ENCODE results near the gene ALKBH5. TPM values are rescaled to one million over a fixed set of nuclear protein-coding genes. Genes with fewer than 3 reads are reported as not detected.

The ALKBH5 gene
- total RNA-seq, 2 experiments from 2014 or later: 99.3 to 125 TPM

DNA sequence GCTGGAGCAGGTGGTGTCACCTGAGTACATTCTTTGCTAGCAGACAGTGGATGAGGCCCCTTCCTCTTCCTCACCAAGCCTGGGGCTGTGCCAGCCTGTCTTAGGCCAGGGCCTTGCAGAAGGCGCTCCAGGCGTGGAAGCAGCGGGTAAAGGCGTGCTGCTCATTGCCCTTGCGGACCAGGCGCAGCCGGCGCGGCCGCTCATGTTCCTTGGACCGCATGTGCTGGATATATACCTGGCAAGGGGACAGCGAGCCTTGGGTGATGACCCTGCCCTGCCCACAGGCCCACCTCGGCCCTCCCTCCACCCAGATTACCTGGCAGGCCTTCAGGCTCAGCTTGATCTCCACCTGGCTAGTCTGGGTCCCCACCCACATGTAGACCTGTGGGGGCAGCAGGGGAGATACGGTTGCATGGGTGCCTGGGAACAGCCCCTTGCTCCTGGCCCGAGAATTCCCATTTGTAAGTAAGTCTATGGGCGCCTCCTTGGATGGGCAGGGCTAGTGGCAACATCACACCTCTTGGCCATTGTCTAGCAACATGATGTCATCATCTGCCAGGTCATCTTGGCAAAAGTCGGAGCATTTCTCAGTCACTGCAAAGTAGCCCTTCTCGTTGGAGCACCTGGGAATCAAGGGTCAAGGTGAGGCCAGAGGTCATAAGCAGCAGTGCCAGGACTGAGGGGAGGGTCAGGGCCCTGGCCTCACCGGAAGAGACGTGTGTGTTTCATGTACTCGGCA lies 61.6 kb downstream of the ALKBH5 start:
- ChIA-PET CTCF (ENCODE audit: unreplicated experiment) (no interaction called here), POLR2A (no interaction called here)
- intact Hi-C loops (cut with micrococcal nuclease; ENCODE audit: unreplicated experiment): loop anchor here (5.0 kb wide), 1 partner anchor 72 kb away; the partner anchor contains the start of gene SMCR8
- Histone ChIP-seq H3K4me1 (ENCODE audit: insufficient read depth, low read length, poor library complexity, severe bottlenecking) (no peaks in the 10 kb centered on the region), H3K79me2 (ENCODE audit: insufficient read depth, low read depth, low read length) (no peaks in the 10 kb centered on the region), H3K4me2 (ENCODE audit: low read length) (no peak overlapping the region), H3K9me3 (ENCODE audit: low read length) (no peaks in the 10 kb centered on the region), H2AFZ (ENCODE audit: low read length) (no peak overlapping the region), H3K27ac (ENCODE audit: low read depth, low read length, poor library complexity, severe bottlenecking) (no peak overlapping the region), H4K20me1 (ENCODE audit: insufficient read depth, low read length) (no peaks in the 10 kb centered on the region), H3K36me3 (ENCODE audit: insufficient read depth, low read length) (peaks cover 45% of the 10 kb centered on the region; the same call in 1 of the 2 replicates), H3K9me2 (ENCODE audit: insufficient read depth, low read length) (no peaks in the 10 kb centered on the region), H3K4me3 (ENCODE audit: low read depth, low read length, poor library complexity, severe bottlenecking) (no peak overlapping the region)
- BruUV-seq (replicated peaks): TSS peak; percentile 93
- no peak for DNase-seq (ENCODE audit: low spot score)
- no peak for TF ChIP-seq EZH2phosphoT487 (IDR thresholded peaks at IDR 0.05; ENCODE audit: borderline replicate concordance, low read depth, low read length)
- TF ChIP-seq, protein P1, sequence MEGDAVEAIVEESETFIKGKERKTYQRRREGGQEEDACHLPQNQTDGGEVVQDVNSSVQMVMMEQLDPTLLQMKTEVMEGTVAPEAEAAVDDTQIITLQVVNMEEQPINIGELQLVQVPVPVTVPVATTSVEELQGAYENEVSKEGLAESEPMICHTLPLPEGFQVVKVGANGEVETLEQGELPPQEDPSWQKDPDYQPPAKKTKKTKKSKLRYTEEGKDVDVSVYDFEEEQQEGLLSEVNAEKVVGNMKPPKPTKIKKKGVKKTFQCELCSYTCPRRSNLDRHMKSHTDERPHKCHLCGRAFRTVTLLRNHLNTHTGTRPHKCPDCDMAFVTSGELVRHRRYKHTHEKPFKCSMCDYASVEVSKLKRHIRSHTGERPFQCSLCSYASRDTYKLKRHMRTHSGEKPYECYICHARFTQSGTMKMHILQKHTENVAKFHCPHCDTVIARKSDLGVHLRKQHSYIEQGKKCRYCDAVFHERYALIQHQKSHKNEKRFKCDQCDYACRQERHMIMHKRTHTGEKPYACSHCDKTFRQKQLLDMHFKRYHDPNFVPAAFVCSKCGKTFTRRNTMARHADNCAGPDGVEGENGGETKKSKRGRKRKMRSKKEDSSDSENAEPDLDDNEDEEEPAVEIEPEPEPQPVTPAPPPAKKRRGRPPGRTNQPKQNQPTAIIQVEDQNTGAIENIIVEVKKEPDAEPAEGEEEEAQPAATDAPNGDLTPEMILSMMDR (conservative IDR thresholded peaks at IDR 0.05; ENCODE audit: low read length): no peak

DNA sequence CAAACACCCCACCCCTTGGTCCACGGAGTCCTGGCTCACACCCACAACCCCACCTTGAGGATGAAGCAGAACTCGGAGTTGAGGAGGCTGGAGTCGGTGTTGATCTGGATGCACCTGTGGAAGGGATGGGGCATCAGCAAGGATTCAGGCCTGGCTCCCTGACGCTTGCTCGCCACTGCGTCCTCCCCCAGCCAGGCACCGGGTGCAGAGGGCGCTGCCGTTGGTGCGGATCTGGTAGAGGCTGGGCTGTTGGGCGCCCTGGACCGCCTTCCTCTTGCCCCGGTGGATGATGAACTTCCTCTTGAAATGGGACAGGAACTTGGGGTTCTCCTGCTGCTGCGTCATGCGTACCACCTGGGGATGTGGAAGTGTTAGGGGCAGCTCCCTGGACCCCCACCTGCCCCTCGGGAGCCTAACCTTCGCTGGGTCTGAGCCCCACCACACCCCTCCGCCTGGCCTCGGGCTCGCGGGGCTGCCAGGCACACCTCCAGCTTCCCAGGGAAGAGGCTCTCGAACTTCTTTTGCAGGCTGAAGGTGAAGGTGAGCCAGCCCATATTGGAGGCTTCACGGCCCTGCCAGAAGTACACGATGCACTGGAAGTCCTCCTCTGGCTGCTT lies 62.6 kb downstream of the ALKBH5 start:
- ChIA-PET POLR2A (no interaction called here), CTCF (ENCODE audit: unreplicated experiment) (no interaction called here)
- Histone ChIP-seq H2AFZ (ENCODE audit: low read length) (no peak overlapping the region), H3K36me3 (ENCODE audit: insufficient read depth, low read length) (peaks cover 56% of the 10 kb centered on the region), H3K27ac (ENCODE audit: low read depth, low read length, poor library complexity, severe bottlenecking) (no peak overlapping the region), H3K4me2 (ENCODE audit: low read length) (no peak overlapping the region), H3K4me1 (ENCODE audit: insufficient read depth, low read length, poor library complexity, severe bottlenecking) (no peaks in the 10 kb centered on the region), H4K20me1 (ENCODE audit: insufficient read depth, low read length) (no peaks in the 10 kb centered on the region), H3K9me3 (ENCODE audit: low read length) (no peaks in the 10 kb centered on the region), H3K4me3 (ENCODE audit: low read depth, low read length, poor library complexity, severe bottlenecking) (no peak overlapping the region), H3K9me2 (ENCODE audit: insufficient read depth, low read length) (no peaks in the 10 kb centered on the region), H3K79me2 (ENCODE audit: insufficient read depth, low read depth, low read length) (no peaks in the 10 kb centered on the region)
- TF ChIP-seq, protein P1 (conservative IDR thresholded peaks at IDR 0.05; ENCODE audit: low read length): no peak
- TF ChIP-seq EZH2phosphoT487 (IDR thresholded peaks at IDR 0.05; ENCODE audit: borderline replicate concordance, low read depth, low read length): no peak
- intact Hi-C loops (cut with micrococcal nuclease; ENCODE audit: unreplicated experiment): loop anchor here (5.0 kb wide), 1 partner anchor 71 kb away; the partner anchor contains the start of gene SMCR8
- BruUV-seq (replicated peaks): no TSS peak
- DNase-seq (ENCODE audit: low spot score): no peak

Data from OCI-LY7 (cell line).